Ishikawa (cell line): ENCODE results near the gene ODAD3.

ENCODE experiments used
- CEBPB ChIP-seq: IDR thresholded peaks from 2 replicates; pipeline ENCODE4 v1.6.1; 2012
- CREB1 ChIP-seq: IDR thresholded peaks from 2 replicates; pipeline ENCODE4 v1.6.1; 2012; ENCODE audit warnings: low read depth
- EGR1 ChIP-seq: IDR thresholded peaks from 2 replicates; pipeline ENCODE4 v1.6.1; 2012
- EP300 ChIP-seq: IDR thresholded peaks from 2 replicates; pipeline ENCODE4 v1.6.1; 2012; ENCODE audit warnings: borderline replicate concordance
- FOXM1 ChIP-seq: IDR thresholded peaks from 2 replicates; pipeline ENCODE4 v1.6.1; 2012; ENCODE audit warnings: low read depth, borderline replicate concordance
- MAX ChIP-seq: IDR thresholded peaks from 2 replicates; pipeline ENCODE4 v1.6.1; 2012
- NFIC ChIP-seq: IDR thresholded peaks from 2 replicates; pipeline ENCODE4 v1.6.1; 2012
- RAD21 ChIP-seq: IDR thresholded peaks from 2 replicates; pipeline ENCODE4 v1.6.1; 2012; ENCODE audit warnings: low read depth
- REST ChIP-seq: IDR thresholded peaks from 2 replicates; pipeline ENCODE4 v1.6.1; 2012; ENCODE audit warnings: low read depth, mild to moderate bottlenecking
- TAF1 ChIP-seq: IDR thresholded peaks from 2 replicates; pipeline ENCODE4 v1.6.1; 2012; ENCODE audit warnings: low read depth, mild to moderate bottlenecking
- TCF12 ChIP-seq: IDR thresholded peaks from 2 replicates; pipeline ENCODE4 v1.6.1; 2012; ENCODE audit warnings: low read depth
- TEAD4 ChIP-seq: IDR thresholded peaks from 2 replicates; pipeline ENCODE4 v1.6.1; 2012
- USF1 ChIP-seq: IDR thresholded peaks from 2 replicates; pipeline ENCODE4 v1.6.1; 2012
- YY1 ChIP-seq: IDR thresholded peaks from 2 replicates; pipeline ENCODE4 v1.6.1; 2012; ENCODE audit warnings: low read depth
- ZBTB7A ChIP-seq: IDR thresholded peaks from 2 replicates; pipeline ENCODE4 v1.6.1; 2012; ENCODE audit warnings: low read depth

ODAD3 gene

GRCh38 chr19:11400798-11401197, 34.1 kb downstream of the ODAD3 start:
- TF ChIP-seq CEBPB (no peak), TCF12 (no peak), RAD21 (no peak), NFIC (no peak), EGR1 (no peak), MAX (no peak), YY1 (no peak), TAF1 (no peak)

- no peak for TF ChIP-seq EGR1
- no peak for TF ChIP-seq TEAD4
- TF ChIP-seq YY1: no peak
- TF ChIP-seq TAF1: no peak
- TF ChIP-seq USF1: no peak
- no peak for TF ChIP-seq CEBPB
- no peak for TF ChIP-seq REST
- TF ChIP-seq CREB1: no peak
- TF ChIP-seq FOXM1: no peak
- no peak for TF ChIP-seq NFIC
- TF ChIP-seq TCF12: no peak
- no peak for TF ChIP-seq EP300
- no peak for TF ChIP-seq MAX
- no peak for TF ChIP-seq RAD21
- TF ChIP-seq ZBTB7A: no peak
Measured at GRCh38 chr19:11399667-11400066, 35.3 kb downstream of the ODAD3 start.

GRCh38 chr19:11397089-11397610, 37.8 kb downstream of the ODAD3 start:
- TF ChIP-seq RAD21 (no peak), MAX (no peak), REST (no peak), NFIC (no peak), CREB1 (no peak), EP300 (no peak), CEBPB (no peak), TAF1 (no peak), TCF12 (no peak), YY1 (no peak), ZBTB7A (no peak), FOXM1 (no peak), TEAD4 (no peak), USF1 (no peak), EGR1 (no peak)

- TF ChIP-seq TEAD4 (no peak), ZBTB7A (no peak)
Measured at GRCh38 chr19:11390933-11391680, 43.8 kb downstream of the ODAD3 start.

GRCh38 chr19:11390359-11390758, 44.6 kb downstream of the ODAD3 start:
- no peak for TF ChIP-seq YY1
- peak; percentile 43; the same call in 1 of the 2 replicates for TF ChIP-seq USF1
- no peak for TF ChIP-seq REST
